B cell (primary cell): Measurements from ENCODE around the gene CAPG.

Experiments
- CTCF ChIP-seq: fragments of 200-600 bp; IDR thresholded peaks from one replicate; pipeline ENCODE4 v1.8.0; 2022; ENCODE audit warnings: antibody characterized with exemption, mild to moderate bottlenecking
- EZH2 ChIP-seq: IDR thresholded peaks from 2 replicates; pipeline ENCODE4 v1.6.1; 2012; ENCODE audit warnings: borderline replicate concordance, low read depth, mild to moderate bottlenecking, moderate library complexity, low read length; ENCODE audit not compliant: insufficient read depth, poor library complexity, severe bottlenecking

GRCh38 chr2:85429213-85429923 lies 19.2 kb upstream of the CAPG start:
- TF ChIP-seq CTCF = no peak
- TF ChIP-seq EZH2 = no peak
